ENCODE data around the gene FMN1.

The FMN1 gene

GRCh38 chr15:33048255-33048654, 146.3 kb downstream of the FMN1 start:
- H3K4me1 ChIP-seq, result no peaks in the 10 kb centered on the region
- no peaks in the 10 kb centered on the region for H3K27me3 ChIP-seq (ENCODE audit: control insufficient read depth, insufficient read depth, low read length)
- no peaks in the 10 kb centered on the region for H3K36me3 ChIP-seq (ENCODE audit: control insufficient read depth, insufficient read depth, low read length)
- no peak overlapping the region for H3K4me2 ChIP-seq (ENCODE audit: low read length)
- no peak overlapping the region for H3K9ac ChIP-seq
- H3K9me3 ChIP-seq (ENCODE audit: control insufficient read depth, low read length), result no peaks in the 10 kb centered on the region
- TF ChIP-seq CTCF (IDR thresholded peaks at IDR 0.05), result no peak
- no peaks in the 10 kb centered on the region for H3K79me2 ChIP-seq
- no peak overlapping the region for H2AFZ ChIP-seq
- H3K4me3 ChIP-seq (ENCODE audit: low read depth, low read length), result no peak overlapping the region
- H3K27ac ChIP-seq, result no peak overlapping the region

GRCh38 chr15:33047077-33047476, 147.4 kb downstream of the FMN1 start:
- no peak overlapping the region for H3K27ac ChIP-seq
- H3K36me3 ChIP-seq (ENCODE audit: control insufficient read depth, insufficient read depth, low read length), result no peaks in the 10 kb centered on the region
- H2AFZ ChIP-seq, result no peak overlapping the region
- no peak overlapping the region for H3K4me3 ChIP-seq (ENCODE audit: low read depth, low read length)
- H3K27me3 ChIP-seq (ENCODE audit: control insufficient read depth, insufficient read depth, low read length), result no peaks in the 10 kb centered on the region
- no peak for TF ChIP-seq CTCF (IDR thresholded peaks at IDR 0.05)
- no peaks in the 10 kb centered on the region for H3K4me1 ChIP-seq
- no peaks in the 10 kb centered on the region for H3K79me2 ChIP-seq
- no peak overlapping the region for H3K4me2 ChIP-seq (ENCODE audit: low read length)
- H3K9me3 ChIP-seq (ENCODE audit: control insufficient read depth, low read length), result no peaks in the 10 kb centered on the region
- H3K9ac ChIP-seq, result no peak overlapping the region

GRCh38 chr15:33046329-33046728, 148.2 kb downstream of the FMN1 start:
- H3K36me3 ChIP-seq (ENCODE audit: control insufficient read depth, insufficient read depth, low read length), result no peaks in the 10 kb centered on the region
- H3K27ac ChIP-seq, result no peak overlapping the region
- no peaks in the 10 kb centered on the region for H3K4me1 ChIP-seq
- TF ChIP-seq CTCF (IDR thresholded peaks at IDR 0.05), result no peak
- H2AFZ ChIP-seq, result no peak overlapping the region
- H3K4me2 ChIP-seq (ENCODE audit: low read length), result no peak overlapping the region
- no peak overlapping the region for H3K4me3 ChIP-seq (ENCODE audit: low read depth, low read length)
- no peaks in the 10 kb centered on the region for H3K79me2 ChIP-seq
- H3K9me3 ChIP-seq (ENCODE audit: control insufficient read depth, low read length), result no peaks in the 10 kb centered on the region
- H3K9ac ChIP-seq, result no peak overlapping the region
- H3K27me3 ChIP-seq (ENCODE audit: control insufficient read depth, insufficient read depth, low read length), result no peaks in the 10 kb centered on the region

- no peak for TF ChIP-seq CTCF (IDR thresholded peaks at IDR 0.05)
- no peak overlapping the region for H3K4me3 ChIP-seq (ENCODE audit: low read depth, low read length)
- H3K27me3 ChIP-seq (ENCODE audit: control insufficient read depth, insufficient read depth, low read length), result no peaks in the 10 kb centered on the region
- no peaks in the 10 kb centered on the region for H3K4me1 ChIP-seq
- no peak overlapping the region for H3K27ac ChIP-seq
- H2AFZ ChIP-seq, result no peak overlapping the region
- no peaks in the 10 kb centered on the region for H3K36me3 ChIP-seq (ENCODE audit: control insufficient read depth, insufficient read depth, low read length)
- no peaks in the 10 kb centered on the region for H3K9me3 ChIP-seq (ENCODE audit: control insufficient read depth, low read length)
- peak overlapping the region; percentile 31 for H3K4me2 ChIP-seq (ENCODE audit: low read length)
- H3K79me2 ChIP-seq, result no peaks in the 10 kb centered on the region
- no peak overlapping the region for H3K9ac ChIP-seq
These were observed 149.3 kb downstream of the FMN1 start for GRCh38 chr15:33045066-33045810.

GRCh38 chr15:33044598-33044997, 149.9 kb downstream of the FMN1 start:
- H3K27ac ChIP-seq, result no peak overlapping the region
- no peaks in the 10 kb centered on the region for H3K27me3 ChIP-seq (ENCODE audit: control insufficient read depth, insufficient read depth, low read length)
- H3K36me3 ChIP-seq (ENCODE audit: control insufficient read depth, insufficient read depth, low read length), result no peaks in the 10 kb centered on the region
- no peak overlapping the region for H3K4me2 ChIP-seq (ENCODE audit: low read length)
- no peaks in the 10 kb centered on the region for H3K79me2 ChIP-seq
- TF ChIP-seq CTCF (IDR thresholded peaks at IDR 0.05), result no peak
- no peak overlapping the region for H2AFZ ChIP-seq
- H3K9me3 ChIP-seq (ENCODE audit: control insufficient read depth, low read length), result no peaks in the 10 kb centered on the region
- H3K4me3 ChIP-seq (ENCODE audit: low read depth, low read length), result no peak overlapping the region
- H3K9ac ChIP-seq, result no peak overlapping the region
- H3K4me1 ChIP-seq, result no peaks in the 10 kb centered on the region

All from parathyroid adenoma (tissue), 2 donors.